H9 (cell line): ENCODE measurements around the gene TXLNG. TPM values are rescaled to one million over a fixed set of nuclear protein-coding genes. Genes with fewer than 3 reads are reported as not detected.

ENCODE experiments used
- DNase-seq: peaks from one replicate; pipeline ENCODE4 v3.0.0-alpha.2; 2017
- H2AFZ ChIP-seq: one replicate; pipeline ENCODE4 v1.6.1; 2013; ENCODE audit warnings: mild to moderate bottlenecking, low read length, control low read depth, moderate library complexity
- H2AK5ac ChIP-seq: 2 replicates; pipeline ENCODE4 v1.6.1; 2013; ENCODE audit warnings: low read length, control low read depth, mixed read lengths; ENCODE audit not compliant: insufficient read length
- H2BK120ac ChIP-seq: one replicate; pipeline ENCODE4 v1.6.1; 2013; ENCODE audit warnings: low read depth, mild to moderate bottlenecking, low read length, control low read depth, inconsistent platforms; ENCODE audit not compliant: poor library complexity, severe bottlenecking
- H2BK12ac ChIP-seq: 2 replicates; pipeline ENCODE4 v1.6.1; 2013; ENCODE audit warnings: low read length, control low read depth, mixed read lengths, low read depth; ENCODE audit not compliant: insufficient read length
- H2BK15ac ChIP-seq: 2 replicates; pipeline ENCODE4 v1.6.1; 2013; ENCODE audit warnings: low read depth, low read length, control low read depth
- H2BK20ac ChIP-seq: one replicate; pipeline ENCODE4 v1.6.1; 2013; ENCODE audit warnings: low read depth, mild to moderate bottlenecking, low read length, control low read depth, inconsistent platforms; ENCODE audit not compliant: poor library complexity, severe bottlenecking
- H2BK5ac ChIP-seq: 2 replicates; pipeline ENCODE4 v1.6.1; 2013; ENCODE audit warnings: low read length, control low read depth, mixed read lengths; ENCODE audit not compliant: insufficient read length
- H3K14ac ChIP-seq: 2 replicates; pipeline ENCODE4 v1.6.1; 2013; ENCODE audit warnings: low read length, control low read depth; ENCODE audit not compliant: insufficient read depth
- H3K18ac ChIP-seq: 2 replicates; pipeline ENCODE4 v1.6.1; 2013; ENCODE audit warnings: low read depth, mild to moderate bottlenecking, mixed read lengths, low read length, control low read depth; ENCODE audit not compliant: insufficient read length
- H3K23ac ChIP-seq: 2 replicates; pipeline ENCODE4 v1.6.1; 2013; ENCODE audit warnings: low read length, control low read depth, mixed read lengths, low read depth; ENCODE audit not compliant: insufficient read length
- H3K23me2 ChIP-seq: 2 replicates; pipeline ENCODE4 v1.6.1; 2013; ENCODE audit warnings: low read depth, mild to moderate bottlenecking, mixed read lengths, low read length, control low read depth; ENCODE audit not compliant: insufficient read length, poor library complexity, severe bottlenecking
- H3K27ac ChIP-seq: 2 replicates; pipeline ENCODE4 v1.5.1; 2013; ENCODE audit warnings: low read length, control low read depth, mixed read lengths, low read depth; ENCODE audit not compliant: insufficient read length
- H3K27me3 ChIP-seq: 2 replicates; pipeline ENCODE4 v1.6.1; 2013; ENCODE audit warnings: low read length, control low read depth, inconsistent platforms; ENCODE audit not compliant: insufficient read depth
- H3K4ac ChIP-seq: 2 replicates; pipeline ENCODE4 v1.6.1; 2013; ENCODE audit warnings: low read depth, mild to moderate bottlenecking, control low read depth, inconsistent platforms, low read length, moderate library complexity
- H3K4me1 ChIP-seq: 2 replicates; pipeline ENCODE4 v1.6.1; 2013; ENCODE audit warnings: low read length, control low read depth, inconsistent platforms; ENCODE audit not compliant: insufficient read depth
- H3K4me2 ChIP-seq: 2 replicates; pipeline ENCODE4 v1.6.1; 2013; ENCODE audit warnings: low read length, control low read depth, mixed read lengths; ENCODE audit not compliant: insufficient read length, insufficient read depth
- H3K56ac ChIP-seq: 2 replicates; pipeline ENCODE4 v1.6.1; 2013; ENCODE audit warnings: low read depth, mild to moderate bottlenecking, mixed read lengths, low read length, control low read depth; ENCODE audit not compliant: insufficient read length
- H3K79me1 ChIP-seq: 2 replicates; pipeline ENCODE4 v1.6.1; 2013; ENCODE audit warnings: low read depth, mild to moderate bottlenecking, moderate library complexity, low read length, control low read depth, inconsistent platforms; ENCODE audit not compliant: insufficient read depth, poor library complexity, severe bottlenecking
- H3K79me2 ChIP-seq: 2 replicates; pipeline ENCODE4 v1.6.1; 2013; ENCODE audit warnings: low read length, control low read depth, inconsistent platforms; ENCODE audit not compliant: insufficient read depth
- H3K9ac ChIP-seq: 2 replicates; pipeline ENCODE4 v1.6.1; 2013; ENCODE audit warnings: low read length, control low read depth, mixed read lengths; ENCODE audit not compliant: insufficient read length; ENCODE audit errors: extremely low read depth
- H3K9me3 ChIP-seq: one replicate; pipeline ENCODE4 v1.6.1; 2013; ENCODE audit warnings: low read depth, low read length, inconsistent platforms; ENCODE audit not compliant: control insufficient read depth
- H3T11ph ChIP-seq: one replicate; pipeline ENCODE4 v1.6.1; 2013; ENCODE audit warnings: mild to moderate bottlenecking, low read length, control low read depth, inconsistent platforms
- H4K20me1 ChIP-seq: one replicate; pipeline ENCODE4 v1.6.1; 2013; ENCODE audit not compliant: control insufficient read depth, insufficient read length, insufficient read depth
- H4K5ac ChIP-seq: 2 replicates; pipeline ENCODE4 v1.6.1; 2013; ENCODE audit warnings: low read depth, mild to moderate bottlenecking, mixed read lengths, low read length, control low read depth; ENCODE audit not compliant: insufficient read length
- H4K8ac ChIP-seq: replicated peaks from 2 replicates; pipeline ENCODE4 v1.6.1; 2013; ENCODE audit warnings: low read length, control low read depth, mixed read lengths, low read depth; ENCODE audit not compliant: insufficient read length
- H4K91ac ChIP-seq: 2 replicates; pipeline ENCODE4 v1.6.1; 2013; ENCODE audit warnings: low read depth, mild to moderate bottlenecking, moderate library complexity, mixed read lengths, low read length, control low read depth; ENCODE audit not compliant: insufficient read length
- H3K27ac Mint-ChIP-seq, 3 experiments: 2 replicates in 2 of 3; 3 replicates in 1 of 3; pipeline ENCODE4 v1.8.0; 2020 to 2021; ENCODE audit warnings: mixed read lengths in 3 of 3, mild to moderate bottlenecking in 1 of 3, moderate library complexity in 1 of 3
- H3K27me3 Mint-ChIP-seq: 2 replicates; pipeline ENCODE4 v1.8.0; 2021; ENCODE audit warnings: low read depth, mild to moderate bottlenecking, moderate library complexity, mixed read lengths
- H3K36me3 Mint-ChIP-seq, 3 experiments: 2 replicates in 2 of 3; 3 replicates in 1 of 3; pipeline ENCODE4 v1.8.0; 2020 to 2021; ENCODE audit warnings: low read depth in 3 of 3, mixed read lengths in 3 of 3; ENCODE audit not compliant: insufficient read depth in 1 of 3
- H3K4me1 Mint-ChIP-seq, 2 experiments: 2 replicates each; pipeline ENCODE4 v1.8.0; 2020; ENCODE audit warnings: mixed read lengths in 2 of 2
- H3K4me3 Mint-ChIP-seq, 2 experiments: 2 replicates in 1 of 2; 3 replicates in 1 of 2; pipeline ENCODE4 v1.8.0; 2020 to 2021; ENCODE audit warnings: mild to moderate bottlenecking in 2 of 2, mixed read lengths in 2 of 2, moderate library complexity in 1 of 2
- H3K9me3 Mint-ChIP-seq, 2 experiments: 2 replicates in 1 of 2; 3 replicates in 1 of 2; pipeline ENCODE4 v1.8.0; 2020; ENCODE audit warnings: mild to moderate bottlenecking in 2 of 2, mixed read lengths in 2 of 2, moderate library complexity in 1 of 2
- CTCF ChIP-seq: fragments of 200-600 bp; sonication (generic); conservative IDR thresholded peaks from 3 replicates; pipeline ENCODE4 v1.8.0; 2021; ENCODE audit warnings: antibody characterized with exemption, mild to moderate bottlenecking
- WGBS: extraction: QIAGEN DNeasy Blood & Tissue Kit; methylation state at CpG from one replicate; pipeline ENCODE4 v1.1.7; 2013; ENCODE audit warnings: missing lambda C conversion rate, low lambda C conversion rate, mixed read lengths; ENCODE audit not compliant: insufficient read length; ENCODE audit errors: extremely low coverage; 5-methylcytosine and 5-hydroxymethylcytosine counted together
- total RNA-seq: library from RNA; stranded (reverse); gene quantifications from 2 replicates; pipeline ENCODE4 v1.2.1, GENCODE V29; 2021

The TXLNG gene
- total RNA-seq, 1 experiment from 2014 or later: 90.7 TPM

GRCh38 chrX:16796298-16796697 lies 10.0 kb downstream of the TXLNG start:
- no peak overlapping the region for H3K9ac ChIP-seq
- no peaks in the 10 kb centered on the region for H3K23me2 ChIP-seq
- no peak overlapping the region for H4K5ac ChIP-seq
- no peak overlapping the region for H3K27ac Mint-ChIP-seq
- no peaks in the 10 kb centered on the region for H3K27me3 ChIP-seq
- no peaks in the 10 kb centered on the region for H3K9me3 ChIP-seq
- peaks cover 43 to 62% (median 62%) of the 10 kb centered on the region in 3 experiments for H3K36me3 Mint-ChIP-seq
- H3K79me1 ChIP-seq: peaks cover 15% of the 10 kb centered on the region
- H3K4me3 Mint-ChIP-seq: no peak overlapping the region
- no peaks in the 10 kb centered on the region for H3K27me3 Mint-ChIP-seq
- no peak overlapping the region for H2BK20ac ChIP-seq
- WGBS: no CpG with 5 or more reads among the region's 4 CpGs
- H3K4ac ChIP-seq: no peak overlapping the region
- no peak overlapping the region for H3K56ac ChIP-seq
- H2BK5ac ChIP-seq: no peak overlapping the region
- H3K14ac ChIP-seq: no peak overlapping the region
- no peak overlapping the region for H3T11ph ChIP-seq
- no peak overlapping the region for H2BK12ac ChIP-seq
- no peak overlapping the region for H3K4me2 ChIP-seq
- no peaks in the 10 kb centered on the region for H3K4me1 Mint-ChIP-seq
- H3K4me1 ChIP-seq: no peaks in the 10 kb centered on the region
- H3K9me3 Mint-ChIP-seq: no peaks in the 10 kb centered on the region
- H3K18ac ChIP-seq: no peak overlapping the region
- H2BK120ac ChIP-seq: no peak overlapping the region
- no peaks in the 10 kb centered on the region for H4K20me1 ChIP-seq
- H2AK5ac ChIP-seq: no peak overlapping the region
- no peak for TF ChIP-seq CTCF
- no peak overlapping the region for H4K91ac ChIP-seq
- peaks cover 35% of the 10 kb centered on the region for H3K79me2 ChIP-seq
- no peak overlapping the region for H2BK15ac ChIP-seq
- H3K23ac ChIP-seq: no peak overlapping the region
- no peak overlapping the region for H2AFZ ChIP-seq
- no peak overlapping the region for H3K27ac ChIP-seq
- H4K8ac ChIP-seq: no peak overlapping the region
- no peak for DNase-seq
